ENCODE data around the gene SLC6A15.

SLC6A15 gene

DNA sequence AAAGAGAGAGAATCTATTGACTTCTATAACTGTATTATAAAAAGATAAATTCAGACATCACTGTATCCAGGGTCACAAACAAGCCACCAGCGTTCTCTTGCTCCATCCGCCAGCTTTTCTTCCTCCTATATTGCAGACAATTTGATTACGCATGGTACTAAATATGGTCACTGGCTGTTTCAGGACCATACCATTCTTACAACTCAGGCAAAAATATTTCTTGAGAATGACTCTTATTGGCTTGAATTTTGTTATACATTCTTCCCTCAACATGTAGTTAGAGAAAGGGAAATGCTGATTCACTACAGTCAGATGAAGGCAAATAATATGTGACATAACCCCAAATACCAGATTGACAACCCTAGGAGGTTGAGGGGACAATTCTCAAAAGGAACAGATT, 101.3 kb downstream of the SLC6A15 start:
- no peak for ATAC-seq (replicated peaks)
- peaks cover 0 to 7% of the 10 kb centered on the region in 2 donors for H3K9me3 Mint-ChIP-seq
- H3K4me3 Mint-ChIP-seq: no peak overlapping the region
- H3K27ac Mint-ChIP-seq: no peak overlapping the region
- no peaks in the 10 kb centered on the region for H3K27me3 Mint-ChIP-seq
- no peaks in the 10 kb centered on the region for H3K36me3 Mint-ChIP-seq (ENCODE audit: insufficient read depth)
- no peaks in the 10 kb centered on the region for H3K4me1 Mint-ChIP-seq (ENCODE audit: low read depth in 2 of 2)
- no peak for DNase-seq

DNA sequence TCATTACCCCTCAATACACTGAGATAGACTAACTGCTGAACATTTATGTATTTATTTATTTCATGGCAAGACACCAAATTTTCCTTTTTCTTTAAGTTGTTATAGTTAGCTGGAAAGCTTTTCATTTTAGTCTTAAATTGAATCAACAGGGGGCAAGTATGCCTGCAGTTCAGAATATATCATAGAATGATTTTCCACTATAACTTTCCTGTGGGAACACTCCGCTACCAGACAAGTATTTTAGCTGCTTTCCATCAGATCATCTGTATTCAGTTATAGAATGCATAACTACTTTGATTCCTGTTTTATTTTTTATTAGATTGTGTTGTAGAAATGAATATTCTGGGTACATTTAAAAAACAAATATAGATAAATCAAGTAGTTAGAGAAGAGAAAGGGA, 102.0 kb downstream of the SLC6A15 start:
- Mint-ChIP-seq H3K36me3 (ENCODE audit: insufficient read depth) (no peaks in the 10 kb centered on the region), H3K9me3 (peaks cover 2 to 8% of the 10 kb centered on the region in 2 donors), H3K4me1 (ENCODE audit: low read depth in 2 of 2) (no peaks in the 10 kb centered on the region), H3K4me3 (no peak overlapping the region), H3K27me3 (no peaks in the 10 kb centered on the region), H3K27ac (no peak overlapping the region)
- ATAC-seq (replicated peaks) (no peak), DNase-seq (no peak)
